8988T (cell line): ENCODE results near the gene MUC5B.

Experiments
- DNase-seq: peaks from one replicate; pipeline ENCODE4 v3.0.0; 2011

MUC5B gene

DNA sequence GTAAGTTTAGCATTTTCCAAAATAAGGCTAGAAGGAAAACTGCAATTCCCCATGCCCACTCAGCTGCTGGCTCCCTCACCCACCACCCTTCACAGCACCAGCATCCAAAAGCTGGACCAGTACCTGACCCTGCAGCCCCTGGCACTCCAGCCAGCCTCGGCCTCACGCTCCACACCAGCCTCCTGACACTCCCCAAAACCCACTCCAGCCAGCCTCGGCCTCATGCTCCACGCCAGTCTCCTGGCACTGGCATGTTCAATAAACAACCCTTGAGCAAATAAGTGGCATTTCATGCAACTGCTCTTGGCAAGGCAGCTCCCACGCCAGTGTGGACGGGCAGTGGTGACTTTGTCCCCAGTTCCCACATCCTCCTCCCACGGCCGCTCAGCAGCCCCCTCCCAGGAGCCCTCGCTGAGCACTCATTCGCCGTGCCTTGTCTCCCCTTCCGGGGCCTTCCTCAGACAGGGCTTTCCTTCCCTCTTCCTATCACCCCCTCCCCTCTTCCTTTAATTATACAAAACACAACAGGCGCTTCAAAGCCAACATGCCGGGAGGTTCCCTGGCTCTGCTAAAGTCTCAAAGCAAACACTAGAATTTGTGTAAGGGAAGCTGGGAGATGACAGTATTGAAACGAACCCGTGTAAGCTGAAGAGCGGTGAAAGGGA lies 79.7 kb downstream of the MUC5B start:
- peak; percentile 7 for DNase-seq

DNA sequence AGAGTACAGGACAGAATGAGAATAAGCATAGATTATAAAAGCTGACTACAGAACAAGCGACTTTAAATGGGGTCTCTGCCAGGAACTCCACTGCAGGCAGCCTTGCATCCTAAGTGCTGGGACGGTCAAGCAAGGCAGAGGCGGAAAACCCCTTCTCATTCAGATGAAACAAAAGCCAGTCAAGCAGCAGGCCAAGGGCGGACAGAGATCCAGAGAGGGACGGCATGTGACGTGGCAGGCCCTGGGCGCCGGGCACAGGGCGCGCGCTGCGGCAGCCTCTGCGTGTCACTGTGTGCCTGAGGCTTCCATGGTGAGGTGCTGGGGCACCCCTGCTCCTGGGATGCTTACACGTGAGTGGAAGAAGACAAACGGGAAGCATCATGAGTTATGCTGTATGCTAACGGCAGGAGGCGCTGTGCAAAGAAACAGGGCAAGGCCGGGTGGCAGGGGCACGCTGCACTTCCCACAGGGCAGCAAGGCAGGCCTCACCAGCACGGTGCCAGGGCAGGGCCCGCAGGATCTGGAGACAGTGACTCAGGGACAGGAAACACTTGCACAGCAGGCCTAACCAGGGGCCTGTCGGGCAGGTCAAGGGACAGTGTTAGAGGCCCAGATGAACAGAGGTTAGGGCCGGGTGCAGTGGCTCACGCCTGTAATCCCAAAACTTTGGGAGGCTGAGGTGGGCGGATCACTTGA lies 80.4 kb downstream of the MUC5B start:
- DNase-seq: peak; percentile 94

DNA sequence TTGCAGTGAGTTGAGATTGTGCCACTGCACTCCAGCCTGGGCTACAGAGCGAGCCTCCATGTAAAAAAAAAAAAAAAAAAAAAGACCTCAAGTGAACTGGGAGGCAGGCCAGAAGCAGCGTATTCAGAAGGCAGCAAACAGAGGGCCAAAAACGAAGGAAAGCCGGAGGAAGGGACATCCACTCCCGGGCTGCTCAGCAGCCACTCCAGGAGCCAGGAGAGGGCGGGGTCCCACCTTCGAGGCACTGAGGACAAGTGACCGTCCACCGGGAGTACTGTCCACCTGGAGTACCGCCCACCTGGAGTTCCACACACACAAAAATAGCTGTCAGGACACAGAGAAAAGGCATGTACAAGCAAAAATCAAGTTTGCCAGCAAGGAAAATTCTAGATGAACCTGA lies 81.1 kb downstream of the MUC5B start:
- no peak for DNase-seq

DNA sequence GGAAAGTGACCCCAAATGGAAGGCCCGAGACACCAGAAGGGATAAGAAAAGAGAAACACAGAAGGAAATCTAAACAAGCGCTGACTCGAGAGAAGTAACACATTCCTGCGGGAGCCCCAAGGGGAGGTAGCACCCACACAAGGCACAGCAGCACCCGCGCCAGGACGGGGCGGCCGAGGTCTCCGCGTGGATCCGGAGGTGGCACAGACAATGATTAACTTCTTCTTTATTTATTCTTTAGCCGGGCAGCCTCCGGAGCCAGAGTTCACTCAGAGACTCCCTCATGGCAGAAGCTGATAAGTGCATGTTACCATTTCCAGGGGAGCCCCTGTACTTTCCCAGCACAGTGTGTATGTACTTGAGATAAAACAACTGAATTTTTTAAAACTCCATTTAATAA lies 81.5 kb downstream of the MUC5B start:
- no peak for DNase-seq

DNA sequence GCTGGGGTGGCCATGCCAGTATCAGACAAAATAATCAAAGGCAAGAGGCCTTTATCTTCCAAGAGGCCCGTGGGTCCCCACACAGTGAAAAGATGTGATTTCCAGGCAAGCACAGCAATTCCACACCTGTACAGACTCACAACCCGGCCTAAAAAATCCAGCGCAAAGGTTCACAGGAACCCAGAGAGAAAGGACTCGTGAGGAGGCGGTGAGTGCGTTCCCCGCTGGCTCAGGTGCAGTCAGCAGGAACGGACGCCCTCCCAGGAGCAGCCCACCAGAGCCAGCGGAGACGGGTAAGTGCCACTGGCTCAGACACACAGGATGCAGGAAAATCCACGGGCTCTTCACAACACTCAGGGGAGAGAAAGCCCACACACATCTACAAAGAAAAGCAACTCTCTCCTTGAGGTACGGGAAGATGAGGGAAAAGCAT lies 82.2 kb downstream of the MUC5B start:
- no peak for DNase-seq

DNA sequence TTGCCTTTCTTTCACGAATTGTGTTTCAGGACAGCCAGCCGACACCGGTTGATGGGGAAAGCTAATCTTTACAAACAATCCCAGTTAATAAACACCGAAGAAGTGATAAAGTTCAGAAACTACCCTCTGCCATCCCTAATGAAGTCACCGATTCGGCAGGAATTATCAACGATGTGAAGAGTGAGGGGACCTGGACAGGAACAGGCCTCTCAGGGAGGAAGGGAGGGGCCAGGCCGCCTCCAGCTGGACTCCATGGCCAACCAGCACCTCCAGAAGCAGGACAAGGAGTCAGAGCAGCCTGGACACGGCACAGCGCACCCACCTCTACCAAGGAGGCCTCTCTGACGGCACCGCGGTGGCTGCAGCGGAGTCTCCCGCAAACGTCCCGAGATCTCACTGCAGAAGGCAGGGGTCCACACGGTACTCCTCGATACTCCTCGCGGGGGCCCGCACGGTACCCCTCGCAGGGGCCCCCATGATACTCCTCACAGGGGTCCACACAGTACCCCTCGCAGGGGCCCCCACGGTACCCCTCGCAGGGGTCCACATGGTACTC lies 82.7 kb downstream of the MUC5B start:
- DNase-seq: no peak

DNA sequence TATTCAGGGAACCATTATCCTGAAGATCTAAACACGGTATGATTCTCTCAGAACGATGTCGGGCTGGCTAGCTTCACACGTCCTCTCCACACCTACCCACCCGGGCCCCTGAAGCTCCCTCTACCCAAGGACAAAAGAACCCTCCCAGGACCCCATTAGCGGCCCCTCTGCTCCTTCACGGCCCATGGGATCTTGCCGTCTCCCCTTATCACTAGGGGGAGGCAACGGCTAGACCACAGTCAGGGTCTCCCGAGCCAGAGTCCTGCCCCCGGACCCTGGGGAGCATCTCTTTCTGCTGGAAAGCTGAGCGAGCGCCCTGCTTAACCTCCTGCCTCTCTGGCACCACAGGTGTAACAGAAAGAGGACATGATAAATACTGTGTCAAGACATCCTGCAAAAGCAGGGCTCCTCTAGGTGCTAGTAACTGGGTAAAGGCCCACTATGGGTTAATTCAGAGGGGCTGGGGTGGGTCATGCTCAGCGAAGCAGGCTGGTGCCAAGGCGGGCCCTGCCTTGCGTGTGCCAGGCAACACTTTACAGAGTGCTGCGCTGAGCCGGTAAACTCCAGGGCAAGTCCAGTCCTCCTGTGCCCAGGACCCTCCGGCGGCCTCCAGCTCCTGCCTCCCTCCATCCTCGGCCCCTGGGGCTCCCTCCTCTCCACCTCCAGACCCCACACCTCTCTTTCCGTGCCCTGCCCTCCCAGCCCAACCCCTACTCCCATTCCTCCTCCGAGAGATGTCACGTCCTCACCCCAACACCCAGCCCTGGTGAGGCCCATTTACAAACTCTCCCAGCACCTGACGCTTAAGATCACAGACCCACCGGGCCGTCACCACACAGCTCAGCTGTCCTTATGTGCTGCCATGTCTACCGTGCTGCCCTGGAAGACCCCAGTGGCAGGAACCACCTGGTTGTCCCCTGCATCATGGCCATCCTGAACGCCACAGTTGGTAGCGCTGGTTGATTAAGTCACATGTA lies 83.6 kb downstream of the MUC5B start:
- no peak for DNase-seq

DNA sequence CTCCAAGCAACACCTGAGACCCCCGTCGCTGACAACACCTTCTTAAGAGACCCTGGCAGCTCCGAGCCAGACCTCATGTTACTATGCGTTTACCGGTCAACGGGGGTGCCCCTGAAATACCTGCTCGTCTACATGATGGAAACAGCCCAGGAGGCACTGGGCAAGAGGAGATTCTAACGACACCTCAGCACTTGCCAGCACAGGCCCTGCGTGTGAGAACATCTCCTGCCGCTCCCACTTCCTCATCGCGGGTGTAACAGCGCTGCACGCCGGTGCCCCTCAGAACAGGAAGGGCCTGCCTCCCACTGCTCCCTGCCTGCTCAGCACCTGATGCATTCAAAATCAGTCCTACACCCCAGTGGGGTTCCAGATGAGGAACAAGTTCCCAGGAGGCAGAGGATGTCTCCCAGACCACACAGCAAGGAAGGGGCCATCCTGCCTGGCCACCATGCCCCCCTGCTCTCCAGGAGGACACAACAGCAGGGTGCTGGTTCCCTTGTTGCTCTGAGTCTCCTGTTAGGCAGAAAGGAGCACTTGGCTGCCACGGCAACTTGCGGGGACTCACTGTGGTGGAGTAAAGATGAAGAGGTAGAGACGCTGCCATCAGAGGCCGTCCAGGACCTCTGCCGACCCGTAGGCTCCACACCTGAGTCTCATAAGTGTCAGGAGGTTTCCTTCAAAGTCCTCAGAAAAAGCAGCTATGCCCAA lies 84.5 kb downstream of the MUC5B start:
- DNase-seq: no peak

DNA sequence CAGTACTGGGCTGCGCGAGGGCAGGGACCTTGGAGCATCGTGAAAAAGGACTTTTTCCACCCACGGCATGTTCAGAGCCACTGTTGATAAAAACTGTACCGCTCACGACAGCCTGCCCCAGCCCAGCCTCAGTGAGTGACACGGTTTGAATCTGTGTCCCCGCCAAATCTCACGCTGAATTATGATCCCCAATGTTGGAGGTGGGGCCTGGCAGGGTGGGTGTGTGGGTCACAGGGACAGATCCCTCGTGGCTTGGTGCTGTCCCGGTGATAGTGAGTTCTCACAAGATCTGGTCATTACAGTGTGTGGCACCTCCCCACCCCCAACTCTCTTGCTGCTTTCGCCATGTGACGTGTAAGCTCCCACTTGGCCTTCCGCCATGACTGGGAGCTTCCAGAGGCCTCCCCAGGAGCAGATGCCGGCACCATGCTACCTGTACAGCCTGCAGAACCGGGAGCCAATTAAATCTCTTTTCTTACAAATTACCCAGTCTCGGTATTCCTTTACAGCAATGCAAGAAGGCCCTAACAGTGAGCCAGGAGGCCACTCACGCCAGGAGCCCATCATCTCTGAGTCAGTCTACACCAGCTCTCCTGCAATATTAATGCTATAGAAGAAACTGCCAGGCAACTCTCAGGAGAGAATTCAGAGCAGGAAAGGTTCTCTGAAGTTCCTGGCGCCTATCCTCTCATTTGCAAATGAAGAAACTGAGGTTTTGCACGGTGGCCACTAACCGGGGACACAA lies 85.3 kb downstream of the MUC5B start:
- DNase-seq: no peak

DNA sequence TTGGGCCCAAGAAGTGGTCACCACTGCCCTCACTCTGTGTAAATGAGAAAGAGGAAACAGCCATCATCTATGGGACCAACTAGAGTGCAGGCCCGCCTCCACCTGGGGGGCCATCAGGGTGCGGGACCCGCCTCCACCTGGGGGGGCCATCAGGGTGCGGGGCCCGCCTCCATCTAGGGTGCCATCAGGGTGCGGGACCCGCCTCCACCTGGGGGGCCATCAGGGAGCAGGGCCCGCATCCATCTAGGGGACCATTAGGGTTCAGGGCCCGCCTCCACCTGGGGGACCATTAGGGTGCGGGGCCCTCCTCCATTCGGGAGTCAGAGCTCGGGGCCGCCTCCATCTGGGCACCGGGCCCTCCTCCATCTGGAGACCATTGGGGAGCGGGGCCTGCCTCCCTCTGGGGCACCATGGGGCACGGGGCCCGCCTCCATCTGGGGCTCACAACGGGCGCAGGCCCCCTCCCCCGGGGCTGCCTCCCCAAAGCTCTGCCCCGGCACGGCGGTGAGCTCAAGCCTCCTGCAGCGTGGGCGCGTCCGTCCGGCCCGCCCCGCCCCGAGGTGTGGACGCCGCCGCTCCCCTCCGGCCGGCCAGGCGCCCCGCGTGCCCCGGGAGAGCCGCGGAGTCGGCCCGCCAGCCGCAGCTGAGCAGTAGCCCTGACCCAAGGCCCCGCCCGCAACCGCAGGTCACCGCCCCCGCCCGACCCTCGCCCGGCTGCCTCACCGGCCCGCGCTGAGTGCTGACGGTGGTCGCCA lies 86.1 kb downstream of the MUC5B start:
- DNase-seq: peak; percentile 69

DNA sequence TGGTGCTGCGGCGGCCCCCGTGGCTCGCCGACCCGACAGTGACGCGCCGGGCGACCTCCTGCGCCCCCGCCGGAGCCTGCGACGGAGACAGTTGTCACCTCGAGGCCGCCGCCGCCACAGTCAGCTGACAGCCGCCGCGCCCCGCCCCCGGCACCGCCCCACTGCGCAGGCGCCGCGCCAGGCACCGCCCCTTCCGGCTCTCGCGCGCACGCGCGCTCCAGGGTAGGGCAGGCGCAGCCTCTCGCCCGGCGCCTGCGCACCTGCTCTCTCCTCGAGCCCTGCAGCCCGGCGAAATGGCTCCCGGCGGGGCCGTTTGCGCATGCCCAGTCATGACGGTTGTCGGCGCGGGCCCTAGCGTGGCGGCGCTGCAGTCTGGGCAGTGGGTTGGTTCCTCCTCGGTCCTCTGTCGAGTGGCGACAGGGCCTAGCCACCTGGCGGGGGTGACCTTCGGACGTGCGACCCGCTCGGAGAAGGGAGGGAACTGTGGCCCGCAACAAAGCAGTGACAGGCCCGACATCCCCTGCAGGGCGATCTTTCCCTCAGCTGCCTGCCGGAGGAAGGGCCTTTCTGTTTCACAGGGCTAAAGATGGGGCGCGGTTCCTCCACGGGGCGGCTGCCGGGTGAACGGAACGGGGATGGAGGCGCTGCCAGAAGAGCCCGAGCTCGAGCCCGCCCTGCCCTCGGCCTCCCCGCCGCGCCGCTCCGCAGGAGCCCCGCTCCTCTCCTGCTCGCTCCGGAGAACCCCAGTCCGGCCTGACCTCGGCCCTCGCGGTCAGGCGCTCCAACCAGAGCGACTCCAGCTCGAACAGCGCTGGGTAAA lies 86.8 kb downstream of the MUC5B start, which contains the start of gene TOLLIP:
Gene TOLLIP, minus strand, starts transcription at position 135 of the 820 bp plus-strand sequence. Its CDS starts 134 bp downstream, at position 1.
- DNase-seq: peak; percentile 100

DNA sequence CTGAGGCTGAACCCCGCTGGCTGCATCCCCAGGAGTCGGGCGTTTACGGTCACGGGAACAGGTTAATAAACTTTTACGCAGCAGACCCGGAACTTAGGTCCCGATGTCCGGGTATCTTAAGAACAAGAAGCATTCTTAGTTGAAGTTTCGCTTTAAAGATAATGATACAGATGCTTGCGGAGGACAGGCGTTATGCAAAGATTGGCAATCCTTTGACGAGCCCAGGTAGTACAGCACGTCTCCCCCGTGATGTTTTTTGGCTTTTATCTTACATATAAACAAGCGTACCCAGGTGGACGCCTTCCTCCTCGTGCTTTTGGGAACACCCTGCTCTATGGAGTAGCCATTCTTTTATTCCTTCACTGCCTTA lies 87.4 kb downstream of the MUC5B start:
- DNase-seq: no peak

DNA sequence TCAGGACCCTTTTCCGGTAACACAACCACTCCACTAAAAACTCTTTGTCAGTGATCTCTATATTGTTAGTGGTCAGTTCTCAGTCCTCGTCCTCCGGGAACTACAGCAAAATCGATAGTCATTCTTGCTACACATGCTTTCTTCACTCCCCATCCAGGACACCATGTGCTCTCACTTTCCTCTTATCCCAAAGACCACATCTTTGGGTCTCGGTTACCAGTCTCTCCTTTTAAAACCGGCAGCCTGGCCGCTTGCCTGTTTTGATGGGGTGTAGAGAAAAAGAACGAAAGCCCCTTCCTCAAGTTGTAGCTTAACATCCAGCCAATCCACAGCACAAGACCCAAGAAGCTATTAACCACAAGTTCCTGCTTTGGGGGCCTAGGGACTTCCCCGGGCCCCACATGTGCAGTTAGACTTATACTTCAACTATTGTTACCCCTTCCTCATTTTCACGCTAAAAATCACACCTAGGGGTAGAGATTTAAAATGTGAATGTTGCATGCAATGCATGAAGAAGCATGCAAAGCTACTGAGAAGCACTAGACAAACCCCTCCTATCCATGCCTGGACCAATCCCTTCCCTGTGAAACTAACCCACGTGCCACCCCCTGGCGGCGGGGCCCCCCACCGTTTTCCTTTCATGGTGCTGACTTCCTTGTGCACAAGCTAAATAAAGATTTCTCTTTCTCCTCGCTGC lies 88.1 kb downstream of the MUC5B start:
- DNase-seq: no peak
